Astrocyte (in vitro differentiated cells and primary cell): ENCODE measurements around the gene AIP. TPM values are rescaled to one million over a fixed set of nuclear protein-coding genes. Genes with fewer than 3 reads are reported as not detected.

Experiments
- DNase-seq: peaks from one replicate; pipeline ENCODE4 v3.0.0-alpha.2; 2010; ENCODE audit warnings: low read depth
- FAIRE-seq: peaks from 2 replicates; lab custom pipeline; 2011; peaks lifted over from hg19 to GRCh38; lab: Jason Lieb, UNC
- H2AFZ ChIP-seq: 2 replicates; pipeline ENCODE4 v1.6.0; 2012; ENCODE audit warnings: low read depth, low read length, inconsistent platforms
- H3K27ac ChIP-seq: 2 replicates; pipeline ENCODE4 v1.5.1; 2011; ENCODE audit warnings: low read depth, low read length, inconsistent platforms
- H3K27me3 ChIP-seq: 2 replicates; pipeline ENCODE4 v1.6.0; 2011; ENCODE audit warnings: low read length, inconsistent platforms; ENCODE audit not compliant: insufficient read depth
- H3K36me3 ChIP-seq: 2 replicates; pipeline ENCODE4 v1.5.1; 2011; ENCODE audit warnings: low read length, inconsistent platforms; ENCODE audit not compliant: insufficient read depth
- H3K4me1 ChIP-seq: 2 replicates; pipeline ENCODE4 v1.5.1; 2011; ENCODE audit warnings: low read length, inconsistent platforms; ENCODE audit not compliant: insufficient read depth
- H3K4me2 ChIP-seq: 2 replicates; pipeline ENCODE4 v1.6.0; 2012; ENCODE audit warnings: low read length, inconsistent platforms
- H3K4me3 ChIP-seq: 2 replicates; pipeline ENCODE4 v1.5.1; 2011; ENCODE audit warnings: low read depth, mild to moderate bottlenecking, low read length, inconsistent platforms; ENCODE audit not compliant: insufficient read depth
- H3K79me2 ChIP-seq: 2 replicates; pipeline ENCODE4 v1.6.0; 2012; ENCODE audit warnings: mild to moderate bottlenecking, low read length, inconsistent platforms; ENCODE audit not compliant: insufficient read depth
- H3K9ac ChIP-seq: 2 replicates; pipeline ENCODE4 v1.6.0; 2012; ENCODE audit warnings: mild to moderate bottlenecking, low read length, inconsistent platforms
- H3K9me3 ChIP-seq: 2 replicates; pipeline ENCODE4 v1.5.1; 2012; ENCODE audit warnings: low read depth, mild to moderate bottlenecking, low read length, inconsistent platforms; ENCODE audit not compliant: insufficient read depth
- H4K20me1 ChIP-seq: 2 replicates; pipeline ENCODE4 v1.6.0; 2012; ENCODE audit warnings: low read length, inconsistent platforms; ENCODE audit not compliant: insufficient read depth
- H3K27ac Mint-ChIP-seq: one replicate; pipeline ENCODE4 v1.8.0; 2021; ENCODE audit warnings: mild to moderate bottlenecking, mixed read lengths; ENCODE audit not compliant: unreplicated experiment
- H3K27me3 Mint-ChIP-seq: one replicate; pipeline ENCODE4 v1.8.0; 2021; ENCODE audit warnings: low read depth, mixed read lengths; ENCODE audit not compliant: unreplicated experiment
- H3K36me3 Mint-ChIP-seq: one replicate; pipeline ENCODE4 v1.8.0; 2021; ENCODE audit warnings: low read depth, mixed read lengths; ENCODE audit not compliant: unreplicated experiment
- H3K4me1 Mint-ChIP-seq: one replicate; pipeline ENCODE4 v1.8.0; 2021; ENCODE audit warnings: low read depth, mixed read lengths; ENCODE audit not compliant: unreplicated experiment
- H3K4me3 Mint-ChIP-seq: one replicate; pipeline ENCODE4 v1.8.0; 2021; ENCODE audit warnings: mild to moderate bottlenecking, moderate library complexity, mixed read lengths; ENCODE audit not compliant: unreplicated experiment
- H3K9me3 Mint-ChIP-seq: one replicate; pipeline ENCODE4 v1.8.0; 2021; ENCODE audit warnings: mild to moderate bottlenecking, mixed read lengths; ENCODE audit not compliant: unreplicated experiment
- EZH2 ChIP-seq: IDR thresholded peaks from 2 replicates; pipeline ENCODE4 v1.6.1; 2012; ENCODE audit warnings: mild to moderate bottlenecking, low read length, inconsistent platforms; ENCODE audit not compliant: insufficient read depth
- total RNA-seq: library from RNA; stranded (reverse); gene quantifications from 2 replicates; pipeline ENCODE4 v1.2.1, GENCODE V29; 2021
- TF ChIP-seq, protein P1 (sequence below): IDR thresholded peaks from 2 replicates; pipeline ENCODE4 v1.5.1; 2011; ENCODE audit warnings: low read depth, mild to moderate bottlenecking, inconsistent platforms, low read length, moderate library complexity; ENCODE audit not compliant: insufficient read depth

The AIP gene
- total RNA-seq, 1 donor from 2014 or later, result 43.6 TPM

DNA sequence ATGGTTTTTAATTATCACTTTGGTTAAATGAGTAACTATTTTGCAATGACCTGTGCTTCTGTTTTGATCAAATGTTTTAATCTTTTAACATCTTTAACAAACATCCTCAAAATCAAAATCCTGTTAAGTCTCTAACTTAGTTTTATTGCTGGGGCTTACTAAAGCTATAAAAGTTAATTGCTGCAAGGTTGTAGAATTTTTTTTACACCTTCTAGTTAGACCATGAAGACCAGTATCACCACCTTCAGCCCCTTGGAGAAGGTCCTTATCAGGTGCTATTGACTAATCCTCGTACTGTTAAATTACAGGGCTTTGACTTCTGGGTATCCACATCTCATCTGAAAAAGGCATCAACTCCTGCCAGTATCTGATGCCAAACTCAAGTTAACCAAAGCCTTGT, 52.7 kb downstream of the AIP start:
- no peaks in the 10 kb centered on the region for H3K4me1 Mint-ChIP-seq
- no peak overlapping the region for H3K4me3 ChIP-seq

DNA sequence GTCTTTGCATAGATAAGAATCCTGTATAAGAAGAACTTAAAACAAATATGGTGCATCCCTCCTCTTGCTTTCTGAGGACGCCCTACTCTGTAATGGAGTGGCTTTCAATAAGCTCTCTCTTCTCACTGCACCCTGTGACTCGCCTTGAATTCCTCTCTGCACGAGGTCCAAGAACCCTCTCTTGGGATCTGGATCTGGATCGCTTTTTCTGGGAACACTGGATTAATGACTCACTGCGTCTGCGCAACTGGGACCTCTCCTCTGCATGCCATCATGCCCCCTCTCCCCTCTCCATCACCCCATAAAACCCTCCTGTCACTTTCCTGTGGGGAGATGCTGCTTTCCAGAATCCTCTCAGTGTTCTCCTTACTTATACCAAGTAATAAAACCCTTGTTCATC, 55.5 kb downstream of the AIP start:
- H3K9me3 Mint-ChIP-seq, result peaks cover 6% of the 10 kb centered on the region
- H3K36me3 Mint-ChIP-seq, result peaks cover 2% of the 10 kb centered on the region
- no peak overlapping the region for H3K4me3 Mint-ChIP-seq
- Histone ChIP-seq H4K20me1 (no peaks in the 10 kb centered on the region), H3K9ac (no peak overlapping the region), H2AFZ (no peak overlapping the region), H3K27me3 (no peaks in the 10 kb centered on the region), H3K27ac (no peak overlapping the region), H3K4me1 (no peaks in the 10 kb centered on the region), H3K4me2 (no peak overlapping the region), H3K9me3 (peaks cover 12% of the 10 kb centered on the region), H3K4me3 (no peak overlapping the region), H3K79me2 (no peaks in the 10 kb centered on the region), H3K36me3 (no peaks in the 10 kb centered on the region)
- FAIRE-seq, result no peak
- H3K27me3 Mint-ChIP-seq, result peaks cover 8% of the 10 kb centered on the region
- H3K4me1 Mint-ChIP-seq, result no peaks in the 10 kb centered on the region
- H3K27ac Mint-ChIP-seq, result no peak overlapping the region
- TF ChIP-seq EZH2, result no peak
- TF ChIP-seq, protein P1, sequence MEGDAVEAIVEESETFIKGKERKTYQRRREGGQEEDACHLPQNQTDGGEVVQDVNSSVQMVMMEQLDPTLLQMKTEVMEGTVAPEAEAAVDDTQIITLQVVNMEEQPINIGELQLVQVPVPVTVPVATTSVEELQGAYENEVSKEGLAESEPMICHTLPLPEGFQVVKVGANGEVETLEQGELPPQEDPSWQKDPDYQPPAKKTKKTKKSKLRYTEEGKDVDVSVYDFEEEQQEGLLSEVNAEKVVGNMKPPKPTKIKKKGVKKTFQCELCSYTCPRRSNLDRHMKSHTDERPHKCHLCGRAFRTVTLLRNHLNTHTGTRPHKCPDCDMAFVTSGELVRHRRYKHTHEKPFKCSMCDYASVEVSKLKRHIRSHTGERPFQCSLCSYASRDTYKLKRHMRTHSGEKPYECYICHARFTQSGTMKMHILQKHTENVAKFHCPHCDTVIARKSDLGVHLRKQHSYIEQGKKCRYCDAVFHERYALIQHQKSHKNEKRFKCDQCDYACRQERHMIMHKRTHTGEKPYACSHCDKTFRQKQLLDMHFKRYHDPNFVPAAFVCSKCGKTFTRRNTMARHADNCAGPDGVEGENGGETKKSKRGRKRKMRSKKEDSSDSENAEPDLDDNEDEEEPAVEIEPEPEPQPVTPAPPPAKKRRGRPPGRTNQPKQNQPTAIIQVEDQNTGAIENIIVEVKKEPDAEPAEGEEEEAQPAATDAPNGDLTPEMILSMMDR, result no peak
- no peak for DNase-seq

More for the DNA sequence above, 52.7 kb downstream of the AIP start:
- H3K79me2 ChIP-seq, result no peaks in the 10 kb centered on the region
- no peaks in the 10 kb centered on the region for H4K20me1 ChIP-seq
- H3K36me3 ChIP-seq, result no peaks in the 10 kb centered on the region
- H3K9me3 ChIP-seq, result peaks cover 12% of the 10 kb centered on the region
- TF ChIP-seq, protein P1, result no peak
- no peak for TF ChIP-seq EZH2
- no peak overlapping the region for H3K27ac ChIP-seq
- H2AFZ ChIP-seq, result no peak overlapping the region
- Mint-ChIP-seq H3K4me3 (no peak overlapping the region), H3K36me3 (no peaks in the 10 kb centered on the region), H3K9me3 (peaks cover 12% of the 10 kb centered on the region), H3K27ac (no peak overlapping the region), H3K27me3 (peaks cover 5% of the 10 kb centered on the region)
- H3K4me2 ChIP-seq, result no peak overlapping the region
- H3K9ac ChIP-seq, result no peak overlapping the region
- no peaks in the 10 kb centered on the region for H3K4me1 ChIP-seq
- DNase-seq, result no peak
- H3K27me3 ChIP-seq, result peaks cover 3% of the 10 kb centered on the region
- no peak for FAIRE-seq

DNA sequence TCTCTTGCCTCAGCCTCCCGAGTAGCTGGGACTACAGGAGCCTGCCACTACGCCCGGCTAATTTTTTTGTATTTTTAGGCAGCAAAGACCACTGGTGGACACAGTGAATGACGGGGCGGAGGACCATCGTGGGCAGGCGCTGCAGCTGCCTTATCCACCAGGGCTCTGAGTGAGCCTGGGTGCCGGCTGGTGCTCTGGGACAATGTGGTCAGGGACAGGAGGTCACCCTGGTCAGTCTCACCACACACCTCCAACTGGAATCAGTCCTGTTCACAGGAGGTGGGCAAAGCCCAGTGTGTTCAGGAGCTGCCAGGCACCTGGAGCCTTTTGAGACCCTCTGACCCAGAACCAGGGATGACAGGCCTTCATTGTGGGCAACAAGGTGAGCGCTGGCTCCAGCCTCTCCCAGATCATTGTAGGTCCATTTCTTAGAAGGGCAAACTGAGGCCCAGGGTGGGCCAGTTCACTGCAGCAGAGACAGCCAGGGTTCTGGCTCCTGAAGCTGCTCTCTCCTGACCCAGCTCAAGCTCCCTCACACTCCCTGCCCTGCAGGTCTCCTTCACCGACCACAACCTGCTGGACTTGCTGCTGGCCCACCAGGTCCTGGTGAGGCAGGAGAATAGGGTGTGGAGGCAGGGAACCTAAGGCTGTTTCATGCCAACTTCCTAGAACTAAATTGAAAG, 56.1 kb downstream of the AIP start:
- DNase-seq (no peak), FAIRE-seq (no peak)
- Histone ChIP-seq H3K27ac (no peak overlapping the region), H2AFZ (no peak overlapping the region), H3K4me1 (no peaks in the 10 kb centered on the region), H3K27me3 (no peaks in the 10 kb centered on the region), H3K9ac (no peak overlapping the region), H3K36me3 (no peaks in the 10 kb centered on the region), H3K4me2 (no peak overlapping the region), H3K9me3 (peaks cover 5% of the 10 kb centered on the region), H4K20me1 (no peaks in the 10 kb centered on the region), H3K4me3 (no peak overlapping the region), H3K79me2 (no peaks in the 10 kb centered on the region)
- H3K27ac Mint-ChIP-seq, result no peak overlapping the region
- H3K4me1 Mint-ChIP-seq, result no peaks in the 10 kb centered on the region
- peaks cover 11% of the 10 kb centered on the region for H3K27me3 Mint-ChIP-seq
- peaks cover 1% of the 10 kb centered on the region for H3K9me3 Mint-ChIP-seq
- peaks cover 2% of the 10 kb centered on the region for H3K36me3 Mint-ChIP-seq
- H3K4me3 Mint-ChIP-seq, result no peak overlapping the region
- TF ChIP-seq, protein P1, result no peak
- TF ChIP-seq EZH2, result no peak
